ENCODE measurements around the gene MOXD1. TPM values are rescaled to one million over a fixed set of nuclear protein-coding genes. Genes with fewer than 3 reads are reported as not detected.
"Not testable (repeated sequence)": the region's sequence is repeated elsewhere in the genome, so short reads cannot be mapped to it uniquely, and the experiment has no call there.

Gene MOXD1
- polyA plus RNA-seq, 4 donors = 0.45 to 5.3 (median 2.2) TPM

DNA sequence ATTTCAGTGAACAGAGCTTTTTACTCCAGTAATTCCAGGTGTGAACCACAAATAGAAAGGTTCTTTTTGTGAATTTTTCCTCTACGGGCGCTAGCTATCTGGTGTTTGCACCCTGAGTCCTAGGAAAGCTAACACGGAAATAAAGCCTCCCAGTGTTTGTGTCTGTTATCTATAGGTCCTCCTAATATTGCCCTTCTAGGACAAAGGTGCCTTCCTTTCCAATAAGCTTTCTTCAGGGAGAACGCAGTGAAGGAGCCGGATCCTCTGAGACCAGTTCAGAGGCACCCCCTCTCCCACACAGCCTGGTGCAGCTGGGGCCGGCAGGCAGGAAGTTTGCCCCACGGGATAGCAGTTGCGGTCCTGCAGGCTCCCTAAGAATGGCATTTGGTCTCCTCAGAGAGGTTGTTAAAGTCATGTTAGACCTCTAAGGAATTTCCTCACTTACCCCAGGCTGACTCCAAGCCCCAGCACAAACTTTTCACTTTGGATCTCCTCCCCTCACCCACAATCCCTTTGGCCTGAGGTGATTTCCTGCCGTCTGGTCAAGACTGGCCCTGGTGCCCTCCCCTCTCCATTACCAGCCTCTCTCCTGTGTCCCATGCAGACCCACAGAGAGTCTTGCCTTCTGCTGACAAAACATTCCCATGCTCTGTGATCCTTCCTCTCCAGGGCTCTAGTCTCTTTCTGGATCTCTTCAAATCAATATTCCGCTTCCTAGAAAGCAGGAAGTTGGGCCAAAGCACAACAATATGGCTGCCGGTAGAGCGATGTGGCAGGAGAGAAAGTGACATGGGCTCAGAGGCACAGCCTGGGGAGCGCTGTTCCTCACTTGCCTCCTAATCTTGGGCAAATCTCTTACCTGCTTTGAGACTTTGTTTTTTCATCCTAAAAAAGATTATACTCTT is 126.0 kb downstream of the MOXD1 start:
- Histone ChIP-seq H3K36me3 (ENCODE audit: control insufficient read depth in 3 of 3, insufficient read depth in 2 of 3, low read depth in 1 of 3, low read length in 3 of 3) (no peaks in the 10 kb centered on the region), H3K9me3 (ENCODE audit: control insufficient read depth in 2 of 2, insufficient read depth in 1 of 2, low read depth in 1 of 2, low read length in 1 of 2) (no peaks in the 10 kb centered on the region), H3K4me3 (ENCODE audit: low read depth in 1 of 3, low read length in 3 of 3) (peak overlapping the region in 2 of 3 donors; percentile 8 to 16), H3K27me3 (ENCODE audit: control insufficient read depth in 3 of 3, insufficient read depth in 3 of 3, low read length in 3 of 3) (peaks cover 0 to under 1% (median 0%) of the 10 kb centered on the region in 3 donors), H3K27ac (ENCODE audit: low read depth in 1 of 3, low read length in 2 of 3) (peak overlapping the region; percentile 16 to 65 (median 62)), H3K4me1 (ENCODE audit: control insufficient read depth in 3 of 3, insufficient read depth in 2 of 3, low read depth in 1 of 3, low read length in 2 of 3) (peaks cover 0 to 21% (median 0%) of the 10 kb centered on the region in 3 donors)
- DNase-seq (peak; percentile 71 to 85), FAIRE-seq (no peak)
- WGBS, 3 donors = 40 to 70% (median 55%) methylated on average over 13 of the region's 13 CpGs

DNA sequence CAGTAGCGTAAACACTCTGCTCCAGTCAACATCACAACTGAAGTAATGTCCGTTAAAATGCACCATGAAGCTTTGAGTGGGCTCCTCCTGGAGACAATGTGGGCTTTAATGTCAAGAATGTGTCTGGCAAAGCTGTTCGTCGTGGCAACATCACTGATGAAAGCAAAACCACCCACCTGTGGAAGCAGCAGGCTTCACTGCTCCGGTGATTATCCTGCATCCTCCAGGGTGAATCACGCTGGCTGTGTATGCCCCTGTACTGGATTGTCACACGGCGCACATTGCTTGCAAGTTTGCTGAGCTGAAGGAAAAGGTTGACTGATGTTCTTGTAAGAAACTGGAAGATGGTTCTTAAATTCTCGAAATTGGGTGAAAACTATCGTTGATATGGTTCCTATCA is 128.5 kb downstream of the MOXD1 start:
- H3K9me3 ChIP-seq (ENCODE audit: control insufficient read depth in 2 of 2, insufficient read depth in 1 of 2, low read depth in 1 of 2, low read length in 1 of 2) = no peaks in the 10 kb centered on the region
- H3K36me3 ChIP-seq (ENCODE audit: control insufficient read depth in 3 of 3, insufficient read depth in 2 of 3, low read depth in 1 of 3, low read length in 3 of 3) = no peaks in the 10 kb centered on the region
- no peaks in the 10 kb centered on the region for H3K27me3 ChIP-seq (ENCODE audit: control insufficient read depth in 3 of 3, insufficient read depth in 3 of 3, low read length in 3 of 3)
- H3K27ac ChIP-seq (ENCODE audit: low read depth in 1 of 3, low read length in 2 of 3) = no peak overlapping the region
- H3K4me1 ChIP-seq (ENCODE audit: control insufficient read depth in 3 of 3, insufficient read depth in 2 of 3, low read depth in 1 of 3, low read length in 2 of 3) = peaks cover 0 to 21% (median 0%) of the 10 kb centered on the region in 3 donors
- WGBS, 3 donors = 82 to 90% (median 82%) methylated on average over 10 of the region's 10 CpGs
- no peak overlapping the region for H3K4me3 ChIP-seq (ENCODE audit: low read depth in 1 of 3, low read length in 3 of 3)
- no peak for FAIRE-seq
- no peak for DNase-seq

DNA sequence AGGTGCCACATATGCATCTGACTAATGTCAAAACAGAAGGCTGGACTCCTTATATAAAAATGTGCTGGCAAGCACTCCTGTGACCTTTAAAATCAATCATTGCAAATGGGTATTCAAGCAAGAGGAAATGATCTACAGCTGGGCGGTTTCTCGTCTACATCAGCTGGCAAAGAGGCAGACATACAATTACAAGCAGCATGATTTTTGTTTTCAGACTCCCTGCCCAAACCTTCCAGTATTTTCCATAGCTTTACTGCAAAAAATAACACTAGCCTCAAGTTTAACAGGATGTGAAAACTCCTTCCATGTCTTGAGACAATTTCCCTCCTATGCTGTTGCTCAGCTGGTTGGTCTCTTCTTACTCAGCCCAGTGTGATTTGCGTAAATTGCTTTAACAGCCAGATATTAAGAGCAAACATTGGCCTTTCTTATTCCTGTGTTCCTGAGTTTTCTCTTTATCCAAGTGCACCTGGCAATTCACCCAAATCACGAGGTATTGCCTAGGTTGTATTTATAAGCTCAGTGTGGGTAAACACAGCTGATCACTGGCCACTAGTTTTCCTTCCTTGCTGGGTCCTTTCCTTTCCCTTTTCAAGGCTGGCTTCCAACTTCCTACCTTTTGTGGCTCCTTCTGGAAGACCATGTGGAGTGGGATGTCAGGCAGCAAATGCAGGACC is 130.4 kb downstream of the MOXD1 start:
- Histone ChIP-seq H3K36me3 (ENCODE audit: control insufficient read depth in 3 of 3, insufficient read depth in 2 of 3, low read depth in 1 of 3, low read length in 3 of 3) (no peaks in the 10 kb centered on the region), H3K27ac (ENCODE audit: low read depth in 1 of 3, low read length in 2 of 3) (peak overlapping the region in 1 of 3 donors; percentile 9), H3K27me3 (ENCODE audit: control insufficient read depth in 3 of 3, insufficient read depth in 3 of 3, low read length in 3 of 3) (no peaks in the 10 kb centered on the region), H3K4me3 (ENCODE audit: low read depth in 1 of 3, low read length in 3 of 3) (no peak overlapping the region), H3K9me3 (ENCODE audit: control insufficient read depth in 2 of 2, insufficient read depth in 1 of 2, low read depth in 1 of 2, low read length in 1 of 2) (no peaks in the 10 kb centered on the region), H3K4me1 (ENCODE audit: control insufficient read depth in 3 of 3, insufficient read depth in 2 of 3, low read depth in 1 of 3, low read length in 2 of 3) (peaks cover 0 to 21% (median 0%) of the 10 kb centered on the region in 3 donors)
- 14 to 41% (median 24%) methylated on average over 4 of the region's 4 CpGs for WGBS, 3 donors
- DNase-seq (peak; percentile 36 to 51), FAIRE-seq (no peak)

DNA sequence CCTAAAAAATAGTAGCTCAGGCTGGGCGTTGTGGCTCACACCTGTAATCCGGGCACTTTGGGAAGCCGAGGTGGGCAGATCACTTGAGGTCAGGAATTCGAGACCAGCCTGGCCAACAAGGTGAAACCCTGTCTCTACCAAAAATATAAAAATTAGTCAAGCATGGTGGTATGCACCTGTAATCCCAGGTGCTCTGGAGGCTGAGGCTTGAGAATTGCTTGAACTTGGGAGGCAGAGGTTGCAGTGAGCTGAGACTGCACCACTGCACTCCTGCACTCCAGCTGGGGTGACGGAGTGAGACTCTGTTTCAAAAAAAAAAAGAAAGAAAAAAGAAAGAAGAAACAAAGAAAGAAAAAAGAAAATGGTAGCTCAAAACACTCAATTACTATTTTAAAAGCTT is 132.6 kb downstream of the MOXD1 start:
- not testable (repeated sequence) for H3K36me3 ChIP-seq (ENCODE audit: control insufficient read depth in 3 of 3, insufficient read depth in 2 of 3, low read depth in 1 of 3, low read length in 3 of 3); FAIRE-seq; H3K9me3 ChIP-seq (ENCODE audit: control insufficient read depth in 2 of 2, insufficient read depth in 1 of 2, low read depth in 1 of 2, low read length in 1 of 2); H3K4me3 ChIP-seq (ENCODE audit: low read depth in 1 of 3, low read length in 3 of 3); H3K27ac ChIP-seq (ENCODE audit: low read depth in 1 of 3, low read length in 2 of 3); DNase-seq; H3K27me3 ChIP-seq (ENCODE audit: control insufficient read depth in 3 of 3, insufficient read depth in 3 of 3, low read length in 3 of 3); H3K4me1 ChIP-seq (ENCODE audit: control insufficient read depth in 3 of 3, insufficient read depth in 2 of 3, low read depth in 1 of 3, low read length in 2 of 3)
- WGBS, 3 donors = 90 to 98% (median 92%) methylated on average over 5 of the region's 5 CpGs

DNA sequence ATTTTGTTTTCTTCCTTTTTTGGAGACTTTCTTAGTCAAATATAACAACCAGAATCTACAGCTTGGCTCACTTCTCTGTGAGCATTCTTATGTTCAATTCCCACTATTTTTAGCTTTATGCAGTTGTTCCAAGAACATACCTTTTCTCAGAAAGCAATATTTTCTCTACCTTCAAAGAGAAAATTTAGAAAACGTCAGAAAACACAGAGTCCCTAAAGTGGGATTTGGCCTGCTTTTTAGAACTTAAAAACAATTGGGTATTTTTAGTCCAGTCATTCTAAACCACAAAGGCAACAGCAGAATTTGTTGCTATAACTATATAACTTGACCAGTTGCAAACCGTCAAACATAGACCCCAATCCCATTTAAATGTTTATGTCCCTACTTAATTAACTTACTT is 133.1 kb downstream of the MOXD1 start:
- Histone ChIP-seq H3K9me3 (ENCODE audit: control insufficient read depth in 2 of 2, insufficient read depth in 1 of 2, low read depth in 1 of 2, low read length in 1 of 2) (no peaks in the 10 kb centered on the region), H3K36me3 (ENCODE audit: control insufficient read depth in 3 of 3, insufficient read depth in 2 of 3, low read depth in 1 of 3, low read length in 3 of 3) (no peaks in the 10 kb centered on the region), H3K27ac (ENCODE audit: low read depth in 1 of 3, low read length in 2 of 3) (no peak overlapping the region), H3K4me3 (ENCODE audit: low read depth in 1 of 3, low read length in 3 of 3) (no peak overlapping the region), H3K4me1 (ENCODE audit: control insufficient read depth in 3 of 3, insufficient read depth in 2 of 3, low read depth in 1 of 3, low read length in 2 of 3) (peaks cover 0 to 8% (median 0%) of the 10 kb centered on the region in 3 donors), H3K27me3 (ENCODE audit: control insufficient read depth in 3 of 3, insufficient read depth in 3 of 3, low read length in 3 of 3) (no peaks in the 10 kb centered on the region)
- WGBS, 3 donors = 71 to 91% (median 82%) methylated on average over 2 of the region's 2 CpGs
- FAIRE-seq = no peak
- no peak for DNase-seq

DNA sequence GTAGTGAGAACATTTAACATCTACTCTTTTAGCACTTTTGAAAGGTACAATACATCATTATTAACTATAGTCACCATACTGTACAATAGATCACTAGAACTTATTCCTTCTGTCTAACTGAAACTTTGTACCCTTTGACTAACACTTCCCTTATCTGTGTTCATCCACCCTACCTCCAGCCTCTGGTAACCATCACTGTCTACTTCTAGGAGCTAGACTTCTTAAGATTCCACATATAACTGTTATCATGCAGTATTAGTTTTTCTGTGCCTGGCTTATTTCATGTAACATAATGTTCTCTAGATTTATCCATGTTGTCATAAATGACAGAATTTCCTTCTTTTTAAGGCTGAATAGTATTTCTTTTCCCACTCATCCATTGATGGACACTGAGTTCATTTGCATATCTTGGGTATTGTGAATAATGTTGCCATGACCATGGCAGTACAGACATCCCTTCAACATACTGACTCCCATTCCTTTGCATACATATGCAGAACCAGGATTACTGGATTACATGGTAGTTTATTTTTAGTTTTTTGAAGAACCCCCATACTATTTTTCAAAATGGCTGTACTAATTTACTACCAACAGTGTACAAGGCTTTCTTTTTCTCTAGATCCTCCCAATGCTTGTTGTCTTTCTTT is 135.7 kb downstream of the MOXD1 start:
- Histone ChIP-seq H3K36me3 (ENCODE audit: control insufficient read depth in 3 of 3, insufficient read depth in 2 of 3, low read depth in 1 of 3, low read length in 3 of 3) (no peaks in the 10 kb centered on the region), H3K27ac (ENCODE audit: low read depth in 1 of 3, low read length in 2 of 3) (no peak overlapping the region), H3K4me3 (ENCODE audit: low read depth in 1 of 3, low read length in 3 of 3) (no peak overlapping the region), H3K9me3 (ENCODE audit: control insufficient read depth in 2 of 2, insufficient read depth in 1 of 2, low read depth in 1 of 2, low read length in 1 of 2) (no peaks in the 10 kb centered on the region), H3K4me1 (ENCODE audit: control insufficient read depth in 3 of 3, insufficient read depth in 2 of 3, low read depth in 1 of 3, low read length in 2 of 3) (peaks cover 0 to 2% (median 0%) of the 10 kb centered on the region in 3 donors), H3K27me3 (ENCODE audit: control insufficient read depth in 3 of 3, insufficient read depth in 3 of 3, low read length in 3 of 3) (peaks cover 0 to 2% (median 0%) of the 10 kb centered on the region in 3 donors)
- FAIRE-seq = no peak
- no peak for DNase-seq

DNA sequence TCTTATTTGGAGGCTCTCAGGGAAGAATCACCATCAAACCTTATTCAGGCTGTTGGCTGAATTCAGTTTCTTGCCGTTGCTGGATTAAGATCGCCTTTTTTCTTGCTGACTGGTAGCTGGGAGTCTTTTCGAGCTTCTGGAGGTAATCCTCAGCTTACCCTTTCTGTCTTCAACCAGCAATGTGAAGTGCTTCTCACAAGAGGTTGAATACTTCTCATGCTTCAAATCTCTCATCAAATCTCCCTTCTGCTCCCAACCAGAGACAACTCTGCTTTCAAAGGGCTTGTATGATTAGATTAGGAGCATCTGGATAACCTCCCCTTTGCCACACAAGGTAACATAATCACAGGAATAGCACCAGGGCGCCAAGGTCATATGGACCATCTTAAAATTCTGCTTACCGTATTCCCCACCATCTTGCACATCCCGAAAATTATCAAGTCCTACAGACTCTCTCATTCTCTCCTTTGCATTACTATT is 137.2 kb downstream of the MOXD1 start:
- H3K27me3 ChIP-seq (ENCODE audit: control insufficient read depth in 3 of 3, insufficient read depth in 3 of 3, low read length in 3 of 3) = peaks cover 0 to 2% (median 0%) of the 10 kb centered on the region in 3 donors
- no peaks in the 10 kb centered on the region for H3K9me3 ChIP-seq (ENCODE audit: control insufficient read depth in 2 of 2, insufficient read depth in 1 of 2, low read depth in 1 of 2, low read length in 1 of 2)
- H3K27ac ChIP-seq (ENCODE audit: low read depth in 1 of 3, low read length in 2 of 3) = no peak overlapping the region
- H3K4me1 ChIP-seq (ENCODE audit: control insufficient read depth in 3 of 3, insufficient read depth in 2 of 3, low read depth in 1 of 3, low read length in 2 of 3) = no peaks in the 10 kb centered on the region
- DNase-seq = no peak
- FAIRE-seq = no peak
- no peaks in the 10 kb centered on the region for H3K36me3 ChIP-seq (ENCODE audit: control insufficient read depth in 3 of 3, insufficient read depth in 2 of 3, low read depth in 1 of 3, low read length in 3 of 3)
- H3K4me3 ChIP-seq (ENCODE audit: low read depth in 1 of 3, low read length in 3 of 3) = no peak overlapping the region
- WGBS, 3 donors = 92 to 95% (median 93%) methylated on average over 6 of the region's 6 CpGs

DNA sequence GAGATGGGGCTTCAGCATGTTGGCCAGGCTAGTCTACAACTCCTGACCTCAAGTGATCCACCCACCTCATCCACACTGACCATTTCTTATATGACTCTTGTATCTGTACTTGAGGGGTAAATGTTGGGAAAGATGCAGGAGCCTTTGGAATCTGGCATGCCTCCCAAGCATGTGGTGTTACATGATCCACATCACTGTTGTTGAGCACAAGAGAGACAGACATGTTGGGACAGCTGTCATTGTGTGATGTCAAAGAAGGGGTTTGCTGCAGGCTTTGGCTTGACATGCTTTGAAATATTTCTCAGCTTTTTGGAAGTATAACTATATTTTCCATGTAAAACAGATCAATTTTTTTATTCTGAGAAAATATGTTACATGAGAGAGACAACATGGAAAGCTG is 139.9 kb downstream of the MOXD1 start:
- H3K27ac ChIP-seq (ENCODE audit: low read depth in 1 of 3, low read length in 2 of 3) = no peak overlapping the region
- no peaks in the 10 kb centered on the region for H3K9me3 ChIP-seq (ENCODE audit: control insufficient read depth in 2 of 2, insufficient read depth in 1 of 2, low read depth in 1 of 2, low read length in 1 of 2)
- no peaks in the 10 kb centered on the region for H3K36me3 ChIP-seq (ENCODE audit: control insufficient read depth in 3 of 3, insufficient read depth in 2 of 3, low read depth in 1 of 3, low read length in 3 of 3)
- no peak overlapping the region for H3K4me3 ChIP-seq (ENCODE audit: low read depth in 1 of 3, low read length in 3 of 3)
- H3K4me1 ChIP-seq (ENCODE audit: control insufficient read depth in 3 of 3, insufficient read depth in 2 of 3, low read depth in 1 of 3, low read length in 2 of 3) = no peaks in the 10 kb centered on the region
- DNase-seq = no peak
- FAIRE-seq = no peak
- peaks cover 0 to 2% (median 0%) of the 10 kb centered on the region in 3 donors for H3K27me3 ChIP-seq (ENCODE audit: control insufficient read depth in 3 of 3, insufficient read depth in 3 of 3, low read length in 3 of 3)
